ENCODE results near the gene ADAMTS2.

DNA sequence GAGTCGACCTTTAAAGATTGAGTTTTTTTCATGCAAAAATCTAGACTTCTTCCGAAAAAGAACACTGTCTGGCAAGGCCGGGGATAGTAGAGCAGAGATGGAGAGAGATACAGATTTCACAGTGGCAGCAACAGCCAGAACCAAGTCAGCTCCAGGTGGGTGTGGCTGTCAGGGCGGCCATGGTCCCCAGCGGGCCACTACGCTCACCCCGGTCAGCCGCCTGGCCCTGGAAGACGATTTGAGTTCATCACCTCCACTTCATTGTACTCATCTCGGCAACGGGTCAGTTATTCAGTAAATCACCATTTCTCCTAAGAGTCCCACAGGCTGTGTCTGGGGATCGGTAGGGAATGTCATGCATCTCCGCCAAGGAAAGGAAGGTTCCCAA is 232.1 kb downstream of the ADAMTS2 start:
- TF ChIP-seq CTCF (IDR thresholded peaks at IDR 0.05): no peak
- TF ChIP-seq POLR2A (IDR thresholded peaks at IDR 0.05): no peak

All from lower leg skin (tissue), 3 donors.